Tongue (tissue), 2 donors: ENCODE results near the gene PKD2L2. TPM values are rescaled to one million over a fixed set of nuclear protein-coding genes. Genes with fewer than 3 reads are reported as not detected.
"Not testable (repeated sequence)": the region's sequence is repeated elsewhere in the genome, so short reads cannot be mapped to it uniquely, and the experiment has no call there.

Experiments
- DNase-seq: peaks from one replicate; pipeline ENCODE4 v3.0.0-alpha.2; 2015
- total RNA-seq: library from RNA; depleted of rRNA; stranded (reverse); fragments of >200 nt; gene quantifications from one replicate; pipeline ENCODE4 v1.2.3, GENCODE V29; 2014

The PKD2L2 gene
- total RNA-seq, 1 donor from 2014 or later, result 1.9 TPM

DNA sequence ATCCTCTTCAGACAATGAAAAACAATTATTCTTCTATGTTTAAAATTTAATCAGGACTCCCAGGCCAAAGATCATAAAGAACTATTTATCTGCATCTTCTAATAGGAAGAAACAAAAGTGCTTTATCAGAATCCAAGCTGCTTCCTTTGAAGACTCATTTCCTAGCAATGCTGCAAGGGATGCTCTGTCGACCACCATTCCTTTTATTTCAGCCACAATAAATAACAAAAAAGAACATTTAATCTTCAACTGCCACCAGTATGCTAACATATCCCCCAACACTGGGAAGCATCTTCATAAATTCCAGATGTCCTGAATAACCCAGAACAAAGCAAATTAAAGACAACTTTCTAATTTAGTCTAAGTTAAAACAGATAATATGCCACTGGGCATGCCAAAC, 68.7 kb downstream of the PKD2L2 start:
- no peak for DNase-seq

DNA sequence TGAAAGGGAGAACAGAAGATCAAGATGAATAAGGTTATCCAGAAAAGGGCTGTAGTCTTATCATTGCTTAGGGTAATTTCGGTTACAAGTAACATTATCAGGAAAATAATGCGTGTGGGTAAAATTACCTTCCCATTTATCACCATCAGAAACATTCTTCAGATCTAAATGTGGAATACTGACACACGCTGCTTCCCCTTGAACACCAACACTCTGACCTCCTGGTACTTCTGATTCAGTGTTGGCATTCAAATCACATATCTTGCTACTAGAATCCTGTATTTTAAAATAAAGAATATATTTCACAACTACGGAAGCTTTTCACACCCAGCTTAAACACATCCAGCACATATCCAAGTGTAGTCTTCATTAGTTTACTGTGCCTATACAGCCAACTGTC, 70.2 kb downstream of the PKD2L2 start:
- no peak for DNase-seq

DNA sequence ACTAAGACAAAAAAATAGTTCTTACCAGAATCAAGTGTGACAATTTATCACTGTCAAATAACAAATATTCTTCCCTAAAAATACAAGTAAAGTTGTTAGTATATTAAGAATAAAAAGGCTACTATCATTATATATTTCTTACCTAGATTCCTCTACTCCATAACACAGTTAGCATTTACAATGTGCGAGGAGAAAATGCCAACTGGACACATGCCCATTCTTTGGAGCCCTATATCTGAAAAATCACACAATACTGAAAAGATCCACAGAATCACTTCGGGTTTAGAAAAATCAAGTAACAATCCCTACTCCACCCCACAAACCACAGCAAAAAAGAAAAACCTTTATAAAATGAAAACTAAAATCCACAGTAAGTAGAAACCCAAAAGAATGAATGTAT, 70.9 kb downstream of the PKD2L2 start:
- DNase-seq, result no peak

DNA sequence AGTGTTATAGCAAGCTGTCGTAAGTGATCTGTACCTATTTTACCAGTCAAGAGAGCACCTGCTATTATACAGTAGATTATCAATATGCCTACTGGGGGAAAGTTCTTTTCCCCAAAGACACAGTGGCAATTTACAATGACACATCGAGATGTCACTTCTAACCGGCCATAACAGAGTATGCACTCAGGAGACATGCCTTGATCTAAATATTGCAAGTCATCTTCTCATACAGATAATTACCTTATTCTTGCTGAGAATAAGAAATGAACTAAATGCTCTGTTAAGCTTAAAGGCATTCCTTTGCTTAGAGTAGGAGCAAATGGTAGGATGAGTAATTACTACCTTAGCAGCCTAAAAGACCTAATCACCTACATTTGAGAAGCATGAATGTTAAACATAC, 71.6 kb downstream of the PKD2L2 start:
- no peak for DNase-seq

DNA sequence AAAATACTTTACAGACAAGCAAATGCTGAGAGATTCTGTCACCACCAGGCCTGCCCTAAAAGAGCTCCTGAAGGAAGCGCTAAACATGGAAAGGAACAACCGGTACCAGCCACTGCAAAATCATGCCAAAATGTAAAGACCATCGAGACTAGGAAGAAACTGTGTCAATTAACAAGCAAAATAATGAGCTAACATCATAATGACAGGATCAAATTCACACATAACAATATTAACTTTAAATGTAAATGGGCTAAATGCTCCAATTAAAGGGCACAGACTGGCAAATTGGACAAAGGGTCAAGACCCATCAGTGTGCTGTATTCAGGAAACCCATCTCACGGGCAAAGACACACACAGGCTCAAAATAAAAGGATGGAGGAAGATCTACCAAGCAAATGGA, 81.1 kb downstream of the PKD2L2 start:
- not testable (repeated sequence) for DNase-seq

DNA sequence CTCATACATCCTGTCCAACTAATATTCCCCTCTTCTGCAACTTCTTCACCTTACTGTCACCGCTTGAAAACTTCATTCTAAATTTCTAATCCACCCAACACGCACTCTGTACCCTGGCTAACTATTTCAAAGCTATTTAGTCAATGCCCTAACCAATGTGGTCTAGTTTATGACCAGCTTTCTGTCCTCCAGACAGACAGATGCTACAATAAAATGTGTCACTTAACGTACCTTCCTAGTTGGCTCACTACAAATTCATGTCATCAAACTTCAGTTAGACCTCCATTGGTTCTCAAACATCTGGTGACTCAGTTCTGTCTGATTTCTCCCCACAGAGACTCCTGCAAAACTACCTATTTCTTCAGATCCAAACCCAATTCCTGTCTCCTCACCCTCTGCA, 86.0 kb downstream of the PKD2L2 start:
- DNase-seq, result no peak

DNA sequence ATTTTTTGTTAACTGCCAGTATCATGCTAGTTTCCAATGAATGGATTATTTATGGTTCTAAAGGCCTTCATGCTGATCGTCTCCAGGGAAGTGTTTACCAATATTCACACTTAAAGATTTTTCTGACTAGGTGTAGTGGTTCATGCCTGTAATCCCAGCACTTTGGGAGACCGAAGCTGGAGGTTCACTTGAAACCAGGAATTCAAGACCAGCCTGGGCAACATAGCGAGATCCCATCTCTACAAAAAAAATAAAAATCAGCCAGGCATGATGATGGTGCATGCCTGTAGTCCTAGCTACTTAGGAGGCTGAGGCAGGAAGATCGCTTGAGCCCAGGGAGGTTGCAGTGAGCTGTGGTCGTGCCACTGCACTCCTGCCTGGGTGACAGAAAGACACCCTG, 100.2 kb downstream of the PKD2L2 start:
- no peak for DNase-seq

Other genes with a start within 250 kb of the PKD2L2 start
- 15.5 TPM for gene KLHL3, start 153.4 kb upstream of the PKD2L2 start, total RNA-seq
- 26.0 TPM for gene HNRNPA0, start 135.1 kb upstream of the PKD2L2 start, total RNA-seq
- gene MYOT, start 21.6 kb upstream of the PKD2L2 start, total RNA-seq, result 254 TPM
- gene FAM13B, start 143.6 kb downstream of the PKD2L2 start, total RNA-seq, result 48.2 TPM
- not detected for gene WNT8A, start 194.6 kb downstream of the PKD2L2 start, total RNA-seq
- 1.4 TPM for gene NME5, start 250.0 kb downstream of the PKD2L2 start, total RNA-seq